ENCODE data around the gene SLC41A2.
"Not testable (repeated sequence)": the region's sequence is repeated elsewhere in the genome, so short reads cannot be mapped to it uniquely, and the experiment has no call there.

Gene SLC41A2

GRCh38 chr12:104951759-104952509 lies 6.2 kb downstream of the SLC41A2 start:
- Histone ChIP-seq H3K36me3 (no peaks in the 10 kb centered on the region), H3K27me3 (peaks cover 24% of the 10 kb centered on the region), H3K9me3 (no peaks in the 10 kb centered on the region), H3K4me3 (ENCODE audit: low read depth, low read length) (no peak overlapping the region), H3K4me1 (no peaks in the 10 kb centered on the region)
- DNase-seq, result no peak
- TF ChIP-seq CTCF (IDR thresholded peaks at IDR 0.05; ENCODE audit: low read depth, low read length), result no peak

DNA sequence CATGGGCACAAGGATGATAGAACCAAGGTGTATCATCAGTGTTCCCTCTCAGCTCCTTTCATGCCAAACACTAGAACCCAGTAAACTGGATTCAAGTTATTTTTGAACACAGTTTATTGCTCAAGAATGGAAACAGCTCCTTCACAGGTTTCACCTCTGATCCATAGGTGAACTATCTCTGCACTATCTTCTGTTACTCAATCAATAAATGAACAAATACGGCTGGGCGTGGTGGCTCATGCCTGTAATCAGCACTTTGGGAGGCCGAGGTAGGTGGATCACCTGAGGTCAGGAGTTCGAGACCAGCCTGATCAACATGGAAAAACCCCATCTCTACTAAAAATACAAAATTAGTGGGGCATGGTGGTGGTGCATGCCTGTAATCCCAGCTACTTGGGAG lies 9.4 kb downstream of the SLC41A2 start:
- DNase-seq, result not testable (repeated sequence)

GRCh38 chr12:104944252-104944651 lies 13.8 kb downstream of the SLC41A2 start:
- H3K4me3 ChIP-seq (ENCODE audit: low read depth, low read length), result no peak overlapping the region

More for the DNA sequence above, 9.4 kb downstream of the SLC41A2 start:
- H3K4me3 ChIP-seq (ENCODE audit: low read depth, low read length); H3K4me1 ChIP-seq; H3K36me3 ChIP-seq; H3K9me3 ChIP-seq; H3K27me3 ChIP-seq: not testable (repeated sequence)

GRCh38 chr12:104943401-104943800 lies 14.7 kb downstream of the SLC41A2 start:
- not testable (repeated sequence) for H3K9me3 ChIP-seq; H3K36me3 ChIP-seq; DNase-seq; H3K4me1 ChIP-seq; H3K4me3 ChIP-seq (ENCODE audit: low read depth, low read length)
- peaks cover 12% of the 10 kb centered on the region for H3K27me3 ChIP-seq

More at GRCh38 chr12:104944252-104944651, 13.8 kb downstream of the SLC41A2 start:
- Histone ChIP-seq H3K27me3 (peaks cover 4% of the 10 kb centered on the region), H3K36me3 (no peaks in the 10 kb centered on the region), H3K4me1 (no peaks in the 10 kb centered on the region), H3K9me3 (no peaks in the 10 kb centered on the region)
- no peak for TF ChIP-seq CTCF (IDR thresholded peaks at IDR 0.05; ENCODE audit: low read depth, low read length)
- DNase-seq, result no peak

DNA sequence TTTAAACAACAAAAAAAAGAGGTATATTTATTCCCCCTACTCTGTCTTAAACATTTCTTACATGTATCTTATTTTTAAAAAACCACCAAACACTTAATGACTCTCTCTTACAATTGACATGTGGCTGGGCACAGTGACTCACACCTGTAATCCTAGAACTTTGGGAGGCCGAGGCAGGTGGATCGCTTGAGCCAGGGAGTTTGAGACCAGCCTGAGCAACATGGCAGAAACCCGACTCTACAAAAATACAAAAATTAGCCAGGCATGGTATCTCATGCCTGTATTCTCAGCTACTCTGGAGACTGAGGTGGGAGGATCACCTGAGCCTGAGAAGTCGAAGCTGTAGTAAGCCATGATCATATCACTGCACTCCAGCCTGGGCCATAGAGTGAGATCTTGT lies 16.0 kb downstream of the SLC41A2 start:
- no peak for TF ChIP-seq CTCF (IDR thresholded peaks at IDR 0.05; ENCODE audit: low read depth, low read length)
- DNase-seq, result no peak
- Histone ChIP-seq H3K4me3 (ENCODE audit: low read depth, low read length) (no peak overlapping the region), H3K4me1 (no peaks in the 10 kb centered on the region), H3K27me3 (peaks cover 14% of the 10 kb centered on the region), H3K36me3 (no peaks in the 10 kb centered on the region), H3K9me3 (no peaks in the 10 kb centered on the region)

DNA sequence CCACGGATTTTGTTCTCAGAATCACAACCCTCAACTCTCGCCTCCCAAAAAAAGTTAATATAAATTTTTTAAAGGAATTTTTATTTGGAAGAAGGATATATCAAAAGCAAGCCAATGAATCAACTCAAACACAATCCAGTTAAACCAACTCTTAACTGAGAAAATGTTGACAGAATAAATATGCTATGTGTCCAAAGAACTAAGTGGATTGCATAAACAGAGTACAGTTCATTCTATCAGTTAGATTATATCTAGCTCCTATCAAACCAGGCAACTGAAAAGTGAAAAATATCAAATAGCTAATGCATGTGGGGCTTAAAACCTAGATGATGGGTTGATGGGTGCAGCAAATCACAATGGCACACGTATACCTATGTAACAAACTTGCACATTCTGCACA lies 16.6 kb downstream of the SLC41A2 start:
- no peaks in the 10 kb centered on the region for H3K36me3 ChIP-seq
- no peak for TF ChIP-seq CTCF (IDR thresholded peaks at IDR 0.05; ENCODE audit: low read depth, low read length)

DNA sequence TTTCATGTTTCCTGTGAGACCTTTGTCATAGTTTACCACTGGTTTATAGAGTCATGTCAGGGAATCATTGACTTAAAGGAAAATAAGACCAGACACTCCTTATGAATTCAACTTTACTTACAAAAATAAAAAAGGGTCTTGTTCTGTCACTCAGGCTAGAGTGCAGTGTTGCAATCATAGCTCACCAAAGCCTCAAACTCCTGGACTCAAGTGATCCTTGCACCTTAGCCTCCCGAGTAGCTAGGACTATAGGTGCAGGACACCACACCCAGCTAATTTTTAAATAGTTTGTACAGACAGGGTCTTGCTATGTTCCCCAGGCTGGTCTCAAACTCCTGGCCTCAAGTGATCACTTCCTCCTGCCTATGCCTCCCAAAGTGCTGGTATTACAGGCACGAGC lies 19.0 kb downstream of the SLC41A2 start:
- no peak for TF ChIP-seq CTCF (IDR thresholded peaks at IDR 0.05; ENCODE audit: low read depth, low read length)
- no peak overlapping the region for H3K4me3 ChIP-seq (ENCODE audit: low read depth, low read length)

More for the DNA sequence above, 16.6 kb downstream of the SLC41A2 start:
- no peak for DNase-seq
- no peaks in the 10 kb centered on the region for H3K4me1 ChIP-seq
- no peak overlapping the region for H3K4me3 ChIP-seq (ENCODE audit: low read depth, low read length)
- no peaks in the 10 kb centered on the region for H3K9me3 ChIP-seq
- H3K27me3 ChIP-seq, result peaks cover 14% of the 10 kb centered on the region

More for the DNA sequence above, 19.0 kb downstream of the SLC41A2 start:
- Histone ChIP-seq H3K27me3 (peaks cover 14% of the 10 kb centered on the region), H3K4me1 (no peaks in the 10 kb centered on the region), H3K36me3 (no peaks in the 10 kb centered on the region), H3K9me3 (no peaks in the 10 kb centered on the region)
- no peak for DNase-seq

All from BE2C (cell line).